Right atrium auricular region (tissue), 2 donors: ENCODE measurements around the gene RRH. TPM values are rescaled to one million over a fixed set of nuclear protein-coding genes. Genes with fewer than 3 reads are reported as not detected.
"Not testable (repeated sequence)": the region's sequence is repeated elsewhere in the genome, so short reads cannot be mapped to it uniquely, and the experiment has no call there.

Experiments
- DNase-seq: peaks from one replicate; pipeline ENCODE4 v3.0.0-alpha.2; 2019; ENCODE audit warnings: low spot score
- H3K27ac ChIP-seq, 2 donors: fragments of 200-600 bp; sonication (generic); 1 replicate in 1 of 2; 2 replicates in 1 of 2; pipeline ENCODE4 v1.5.1; 2016 to 2019
- H3K27me3 ChIP-seq, 2 donors: fragments of 200-600 bp; sonication (generic); one replicate each; pipeline versions ENCODE4 v1.5.1 to v1.6.0; 2017 to 2019
- H3K36me3 ChIP-seq: fragments of 200-600 bp; sonication (generic); one replicate; pipeline ENCODE4 v1.5.1; 2016
- H3K4me1 ChIP-seq, 2 donors: fragments of 200-600 bp; sonication (generic); one replicate each; pipeline versions ENCODE4 v1.5.1 to v1.6.0; 2017 to 2019
- H3K4me3 ChIP-seq, 2 donors: fragments of 200-600 bp; sonication (generic); 1 replicate in 1 of 2; 2 replicates in 1 of 2; pipeline ENCODE4 v1.5.1; 2017 to 2019; ENCODE audit warnings: mild to moderate bottlenecking in 1 of 2, moderate library complexity in 1 of 2
- H3K9me3 ChIP-seq, 2 donors: fragments of 200-600 bp; sonication (generic); one replicate each; pipeline ENCODE4 v1.5.1; 2019
- total RNA-seq, 2 donors: library from RNA; depleted of rRNA; stranded (reverse); fragments of >200 nt; gene quantifications; one replicate each; pipeline ENCODE4 v1.1.0, GENCODE V29; 2016
- TF ChIP-seq, protein P1 (sequence below), 2 donors: fragments of 200-600 bp; sonication (generic); IDR thresholded peaks; one replicate each; pipeline ENCODE4 v1.5.1; 2019; ENCODE audit warnings: antibody characterized with exemption in 2 of 2

RRH gene
- total RNA-seq, 2 donors from 2014 or later, result not detected

- Histone ChIP-seq H3K36me3 (no peaks in the 10 kb centered on the region), H3K27ac (no peak within 1 kb of the TSS), H3K27me3 (no peaks in the 10 kb centered on the region), H3K4me1 (no peaks in the 10 kb centered on the region), H3K9me3 (no peaks in the 10 kb centered on the region), H3K4me3 (no peak within 1 kb of the TSS)
- no peak for DNase-seq
- TF ChIP-seq, protein P1, sequence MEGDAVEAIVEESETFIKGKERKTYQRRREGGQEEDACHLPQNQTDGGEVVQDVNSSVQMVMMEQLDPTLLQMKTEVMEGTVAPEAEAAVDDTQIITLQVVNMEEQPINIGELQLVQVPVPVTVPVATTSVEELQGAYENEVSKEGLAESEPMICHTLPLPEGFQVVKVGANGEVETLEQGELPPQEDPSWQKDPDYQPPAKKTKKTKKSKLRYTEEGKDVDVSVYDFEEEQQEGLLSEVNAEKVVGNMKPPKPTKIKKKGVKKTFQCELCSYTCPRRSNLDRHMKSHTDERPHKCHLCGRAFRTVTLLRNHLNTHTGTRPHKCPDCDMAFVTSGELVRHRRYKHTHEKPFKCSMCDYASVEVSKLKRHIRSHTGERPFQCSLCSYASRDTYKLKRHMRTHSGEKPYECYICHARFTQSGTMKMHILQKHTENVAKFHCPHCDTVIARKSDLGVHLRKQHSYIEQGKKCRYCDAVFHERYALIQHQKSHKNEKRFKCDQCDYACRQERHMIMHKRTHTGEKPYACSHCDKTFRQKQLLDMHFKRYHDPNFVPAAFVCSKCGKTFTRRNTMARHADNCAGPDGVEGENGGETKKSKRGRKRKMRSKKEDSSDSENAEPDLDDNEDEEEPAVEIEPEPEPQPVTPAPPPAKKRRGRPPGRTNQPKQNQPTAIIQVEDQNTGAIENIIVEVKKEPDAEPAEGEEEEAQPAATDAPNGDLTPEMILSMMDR (IDR thresholded peaks at IDR 0.05), result no peak
Observed at GRCh38 chr4:109847896-109848442, 20.2 kb downstream of the RRH start, which contains the start of gene LRIT3. Gene LRIT3 (plus strand): TSS chr4:109848107. CDS start chr4:109848202, 95 bp downstream.

DNA sequence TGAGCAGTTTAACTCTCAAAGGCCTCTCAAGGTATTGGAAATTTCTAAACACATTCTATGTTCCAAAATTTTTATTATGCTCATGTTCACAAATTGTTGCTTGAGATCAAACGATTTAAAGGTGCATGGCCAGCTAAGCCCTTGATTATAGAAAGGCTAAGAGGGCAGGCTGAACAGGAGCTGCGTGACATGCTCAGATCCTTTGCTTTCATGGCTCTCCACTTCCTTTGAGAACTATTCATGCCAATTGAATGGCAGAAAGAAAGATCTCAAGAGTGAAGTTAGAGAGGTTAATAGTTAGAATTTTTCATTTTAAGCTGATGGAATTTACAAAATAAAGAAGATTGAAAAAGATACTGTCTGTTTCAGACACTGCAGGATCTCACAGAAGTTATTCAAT lies 20.7 kb downstream of the RRH start:
- Histone ChIP-seq H3K27ac (no peak overlapping the region), H3K36me3 (no peaks in the 10 kb centered on the region), H3K4me1 (no peaks in the 10 kb centered on the region), H3K27me3 (no peaks in the 10 kb centered on the region), H3K4me3 (no peak overlapping the region), H3K9me3 (no peaks in the 10 kb centered on the region)
- DNase-seq, result no peak
- TF ChIP-seq, protein P1 (IDR thresholded peaks at IDR 0.05), result no peak

DNA sequence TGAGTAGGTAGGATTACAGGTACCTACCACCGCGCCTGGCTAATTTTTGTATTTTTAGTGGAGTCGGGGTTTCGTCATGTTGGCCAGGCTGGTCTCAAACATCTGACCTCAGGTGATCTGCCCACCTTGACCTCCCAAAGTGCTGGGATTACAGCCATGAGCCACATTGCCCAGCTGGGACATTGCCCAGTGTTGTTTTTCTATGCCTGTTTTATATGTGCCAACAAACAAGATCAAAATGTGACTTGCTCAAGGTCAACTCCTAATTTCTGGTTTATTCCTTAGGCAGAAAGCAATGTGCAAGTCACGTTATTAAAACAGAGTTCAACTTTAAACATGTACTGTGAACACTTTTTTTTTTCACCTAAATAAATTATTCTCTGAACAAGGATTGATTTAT lies 22.8 kb downstream of the RRH start:
- Histone ChIP-seq H3K9me3 (no peaks in the 10 kb centered on the region), H3K36me3 (no peaks in the 10 kb centered on the region), H3K4me1 (no peaks in the 10 kb centered on the region), H3K4me3 (no peak overlapping the region), H3K27me3 (no peaks in the 10 kb centered on the region), H3K27ac (no peak overlapping the region)
- no peak for DNase-seq
- TF ChIP-seq, protein P1 (IDR thresholded peaks at IDR 0.05), result no peak

DNA sequence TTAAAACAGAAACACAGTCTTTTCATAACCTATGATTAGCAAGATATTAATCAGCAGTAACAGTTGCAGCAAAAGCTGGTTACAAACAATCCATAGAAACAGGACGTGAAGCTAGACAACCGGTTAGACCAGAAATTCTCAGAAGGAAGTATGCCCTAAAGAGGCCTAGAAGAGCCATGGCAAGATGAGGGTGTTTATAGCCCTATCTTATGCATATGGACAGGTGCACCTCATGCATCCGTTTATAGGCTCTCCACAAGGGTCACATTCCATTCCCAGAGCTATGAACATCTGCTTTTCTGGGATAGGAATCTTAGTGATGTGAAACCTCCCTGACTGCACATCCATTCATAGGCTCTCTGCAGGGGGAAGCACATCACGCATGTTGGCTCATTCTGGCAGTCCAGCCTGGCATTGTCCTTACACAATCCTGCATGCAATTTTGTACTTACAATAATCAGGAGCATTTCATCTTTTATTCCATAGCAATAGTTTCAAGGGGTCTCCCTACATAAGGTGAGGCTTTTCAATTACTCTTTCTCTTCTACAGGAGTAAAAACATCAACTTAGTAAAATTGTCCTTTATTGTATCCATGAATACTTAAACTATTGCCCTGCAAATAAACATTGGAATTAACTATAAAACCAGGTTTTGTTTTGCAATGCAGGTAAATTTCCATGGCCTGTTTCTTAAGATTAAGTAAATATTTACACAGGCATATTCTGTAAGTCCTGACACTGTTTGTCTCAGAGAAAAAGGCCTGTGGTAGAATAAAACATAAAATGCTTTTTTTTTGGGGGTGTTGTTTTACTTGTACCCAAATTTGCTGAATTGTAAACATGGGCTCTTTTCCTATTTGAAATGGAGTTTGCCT lies 31.9 kb downstream of the RRH start:
- not testable (repeated sequence) for H3K4me1 ChIP-seq, H3K27ac ChIP-seq, DNase-seq, H3K27me3 ChIP-seq, H3K4me3 ChIP-seq, H3K36me3 ChIP-seq, H3K9me3 ChIP-seq

- TF ChIP-seq, protein P1 (IDR thresholded peaks at IDR 0.05), result no peak
Observed at GRCh38 chr4:109861271-109861670, 33.5 kb downstream of the RRH start.

GRCh38 chr4:109861916-109862511 lies 34.2 kb downstream of the RRH start:
- TF ChIP-seq, protein P1 (IDR thresholded peaks at IDR 0.05), result no peak
- Histone ChIP-seq H3K27ac (no peak overlapping the region), H3K4me3 (no peak overlapping the region), H3K9me3 (no peaks in the 10 kb centered on the region), H3K27me3 (no peaks in the 10 kb centered on the region), H3K4me1 (no peaks in the 10 kb centered on the region), H3K36me3 (no peaks in the 10 kb centered on the region)
- DNase-seq, result no peak

More at GRCh38 chr4:109861271-109861670, 33.5 kb downstream of the RRH start:
- H3K4me3 ChIP-seq, result no peak overlapping the region
- no peaks in the 10 kb centered on the region for H3K36me3 ChIP-seq
- no peak overlapping the region for H3K27ac ChIP-seq
- no peaks in the 10 kb centered on the region for H3K27me3 ChIP-seq
- no peaks in the 10 kb centered on the region for H3K4me1 ChIP-seq
- DNase-seq, result no peak
- no peaks in the 10 kb centered on the region for H3K9me3 ChIP-seq
